ENCODE results near the gene AMER2.

The AMER2 gene

DNA sequence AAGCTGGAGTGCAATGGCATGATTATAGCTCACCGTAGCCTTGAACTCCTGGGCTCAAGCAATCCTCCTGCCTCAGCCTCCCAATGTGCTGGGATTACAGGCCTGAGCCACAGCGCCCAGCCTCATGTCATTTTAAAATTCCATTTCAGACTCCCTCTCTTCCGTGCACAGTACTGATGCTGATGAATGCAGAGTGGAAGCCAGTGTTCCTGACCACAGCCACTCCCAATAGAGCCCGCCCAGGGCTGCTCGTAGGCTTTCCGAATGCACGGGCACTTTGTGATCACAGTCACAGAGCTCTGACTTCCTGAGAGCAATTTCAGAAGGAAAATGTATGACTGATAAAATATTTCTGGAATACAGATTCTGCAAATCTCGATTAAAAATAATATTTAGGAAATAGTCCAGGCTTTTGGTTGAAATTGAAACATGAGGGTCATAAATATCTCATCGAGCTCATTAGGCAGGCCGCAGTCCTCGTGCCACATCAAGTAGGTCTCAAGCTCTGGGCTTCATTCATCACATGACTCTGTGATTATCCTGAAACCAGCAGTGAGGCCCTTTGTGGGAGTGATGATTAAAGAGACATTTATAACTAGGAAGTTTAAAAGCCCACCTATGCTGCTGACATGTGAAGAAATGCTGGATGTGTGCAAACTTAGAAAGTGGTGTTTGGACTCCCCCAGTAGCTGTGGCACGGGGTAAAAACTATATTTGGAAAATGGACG is 38.9 kb upstream of the AMER2 start:
- TF ChIP-seq, protein P1, sequence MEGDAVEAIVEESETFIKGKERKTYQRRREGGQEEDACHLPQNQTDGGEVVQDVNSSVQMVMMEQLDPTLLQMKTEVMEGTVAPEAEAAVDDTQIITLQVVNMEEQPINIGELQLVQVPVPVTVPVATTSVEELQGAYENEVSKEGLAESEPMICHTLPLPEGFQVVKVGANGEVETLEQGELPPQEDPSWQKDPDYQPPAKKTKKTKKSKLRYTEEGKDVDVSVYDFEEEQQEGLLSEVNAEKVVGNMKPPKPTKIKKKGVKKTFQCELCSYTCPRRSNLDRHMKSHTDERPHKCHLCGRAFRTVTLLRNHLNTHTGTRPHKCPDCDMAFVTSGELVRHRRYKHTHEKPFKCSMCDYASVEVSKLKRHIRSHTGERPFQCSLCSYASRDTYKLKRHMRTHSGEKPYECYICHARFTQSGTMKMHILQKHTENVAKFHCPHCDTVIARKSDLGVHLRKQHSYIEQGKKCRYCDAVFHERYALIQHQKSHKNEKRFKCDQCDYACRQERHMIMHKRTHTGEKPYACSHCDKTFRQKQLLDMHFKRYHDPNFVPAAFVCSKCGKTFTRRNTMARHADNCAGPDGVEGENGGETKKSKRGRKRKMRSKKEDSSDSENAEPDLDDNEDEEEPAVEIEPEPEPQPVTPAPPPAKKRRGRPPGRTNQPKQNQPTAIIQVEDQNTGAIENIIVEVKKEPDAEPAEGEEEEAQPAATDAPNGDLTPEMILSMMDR (IDR thresholded peaks at IDR 0.05; ENCODE audit: low read depth, low read length) = no peak

DNA sequence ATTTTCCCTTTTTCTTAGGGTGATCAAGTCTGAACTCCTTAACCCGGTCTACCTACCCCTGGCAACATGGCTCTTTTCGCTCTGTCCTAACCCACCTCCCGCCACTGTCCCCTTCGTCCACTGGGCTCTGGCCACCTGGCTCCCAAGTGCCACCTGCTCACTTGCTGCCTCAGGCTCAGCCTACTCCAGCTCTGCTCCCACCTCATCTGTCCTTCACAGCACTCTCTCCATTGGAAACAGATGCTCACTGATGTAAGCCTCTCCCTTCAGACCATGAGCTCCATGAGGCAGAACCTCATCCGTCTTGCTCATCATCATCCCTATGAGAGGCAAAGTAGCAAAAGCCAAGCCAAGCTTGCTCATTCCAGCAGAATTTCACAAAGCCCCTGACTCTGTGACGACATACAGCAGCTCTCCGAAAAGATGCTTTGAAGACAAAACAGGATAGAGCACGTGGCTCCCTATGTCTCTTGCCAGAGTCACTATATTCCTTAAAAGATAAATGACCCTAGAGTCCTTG is 35.3 kb upstream of the AMER2 start:
- H3K4me3 ChIP-seq (ENCODE audit: low read depth, low read length) = no peak overlapping the region
- in situ Hi-C loops (cut with HindIII; ENCODE audit: low sequenced_read_pairs) = no loop called here
- no peak for DNase-seq (ENCODE audit: low read depth, low spot score)
- TF ChIP-seq, protein P1 (IDR thresholded peaks at IDR 0.05; ENCODE audit: low read depth, low read length) = no peak

More for the DNA sequence above, 38.9 kb upstream of the AMER2 start:
- in situ Hi-C loops (cut with HindIII; ENCODE audit: low sequenced_read_pairs) = no loop called here
- H3K4me3 ChIP-seq (ENCODE audit: low read depth, low read length) = no peak overlapping the region
- DNase-seq (ENCODE audit: low read depth, low spot score) = no peak

GRCh38 chr13:25204863-25205262 is 32.8 kb upstream of the AMER2 start:
- H3K4me3 ChIP-seq (ENCODE audit: low read depth, low read length) = no peak overlapping the region
- DNase-seq (ENCODE audit: low read depth, low spot score) = no peak
- TF ChIP-seq, protein P1 (IDR thresholded peaks at IDR 0.05; ENCODE audit: low read depth, low read length) = no peak
- in situ Hi-C loops (cut with HindIII; ENCODE audit: low sequenced_read_pairs) = no loop called here

DNA sequence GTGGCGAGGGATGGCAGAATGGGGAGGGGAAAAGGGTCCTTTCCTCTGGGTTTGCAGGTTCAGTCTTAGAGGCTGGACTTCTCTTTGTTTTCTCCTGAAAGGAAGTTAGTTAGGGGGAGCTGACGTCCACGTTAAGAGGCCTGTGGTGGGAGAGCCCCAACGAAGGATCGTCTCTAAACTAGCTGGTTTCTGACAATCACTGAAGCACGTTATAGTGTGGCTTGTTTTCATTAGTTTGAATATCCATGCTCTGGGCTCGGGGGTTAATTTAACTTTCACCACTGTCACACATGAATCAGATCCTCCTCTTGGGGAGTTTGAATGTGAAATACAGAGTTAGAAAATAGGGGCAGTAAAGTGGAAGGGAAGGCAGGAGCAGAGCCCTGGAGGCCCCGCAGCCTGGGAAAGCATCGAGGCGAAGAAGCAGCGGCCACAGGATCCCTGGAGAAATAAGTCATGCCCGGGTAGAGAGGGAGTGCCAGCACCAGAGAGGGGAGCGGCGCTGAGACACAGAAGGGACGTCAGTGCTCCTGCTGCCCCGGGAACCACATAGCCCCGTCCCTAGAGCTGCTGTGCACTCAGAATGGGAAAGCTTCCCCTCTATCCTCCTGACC is 31.1 kb upstream of the AMER2 start:
- TF ChIP-seq, protein P1 (IDR thresholded peaks at IDR 0.05; ENCODE audit: low read depth, low read length) = no peak
- DNase-seq (ENCODE audit: low read depth, low spot score) = no peak
- in situ Hi-C loops (cut with HindIII; ENCODE audit: low sequenced_read_pairs) = no loop called here
- H3K4me3 ChIP-seq (ENCODE audit: low read depth, low read length) = no peak overlapping the region

GRCh38 chr13:25200783-25201182 is 28.7 kb upstream of the AMER2 start:
- TF ChIP-seq, protein P1 (IDR thresholded peaks at IDR 0.05; ENCODE audit: low read depth, low read length) = no peak
- no peak for DNase-seq (ENCODE audit: low read depth, low spot score)
- H3K4me3 ChIP-seq (ENCODE audit: low read depth, low read length) = no peak overlapping the region
- in situ Hi-C loops (cut with HindIII; ENCODE audit: low sequenced_read_pairs) = no loop called here

DNA sequence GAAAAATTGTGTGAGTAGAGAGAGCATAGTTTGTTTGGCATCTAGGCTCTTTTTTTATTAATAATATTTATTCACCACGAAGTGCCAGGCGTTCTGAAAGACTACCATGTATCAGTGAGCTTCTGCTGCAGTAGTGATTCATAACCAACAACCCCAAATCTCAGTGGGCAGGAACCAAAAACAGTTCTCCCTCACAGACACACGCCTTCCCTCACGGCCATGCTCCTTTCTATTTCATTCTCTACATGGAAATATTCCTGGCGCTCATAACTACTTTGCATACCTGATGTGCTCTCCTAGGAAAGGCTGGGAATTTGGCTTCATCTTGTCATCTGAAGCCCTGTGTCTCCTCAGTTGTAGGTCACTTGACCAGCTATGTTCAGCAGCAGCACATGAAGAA is 26.6 kb upstream of the AMER2 start:
- H3K4me3 ChIP-seq (ENCODE audit: low read depth, low read length) = no peak overlapping the region
- in situ Hi-C loops (cut with HindIII; ENCODE audit: low sequenced_read_pairs) = no loop called here
- TF ChIP-seq, protein P1 (IDR thresholded peaks at IDR 0.05; ENCODE audit: low read depth, low read length) = no peak
- DNase-seq (ENCODE audit: low read depth, low spot score) = no peak
